HG02973 (cell line): Measurements from ENCODE around the gene E2F2.

Experiments used
- ATAC-seq: cut with Tn5 transposase; IDR thresholded peaks from one replicate; pipeline ENCODE4 v1.9.1; 2021; ENCODE audit warnings: moderate library complexity; ENCODE audit not compliant: unreplicated experiment

E2F2 gene

GRCh38 chr1:23485002-23485332, 46.1 kb downstream of the E2F2 start:
- ATAC-seq, result no peak

- peak; percentile 62 for ATAC-seq
These were observed 46.6 kb downstream of the E2F2 start for GRCh38 chr1:23484253-23485001.

GRCh38 chr1:23483321-23484252, 47.4 kb downstream of the E2F2 start, which contains the start of gene ASAP3:
ASAP3 (minus strand) TSS chr1:23484179; CDS start chr1:23484133, 46 bp downstream.
- no peak for ATAC-seq

GRCh38 chr1:23481904-23482303, 49.1 kb downstream of the E2F2 start:
- no peak for ATAC-seq

GRCh38 chr1:23481026-23481597, 49.9 kb downstream of the E2F2 start:
- no peak for ATAC-seq

- no peak for ATAC-seq
These were observed 50.6 kb downstream of the E2F2 start for GRCh38 chr1:23480187-23481025.

GRCh38 chr1:23479666-23479941, 51.4 kb downstream of the E2F2 start:
- ATAC-seq, result no peak

GRCh38 chr1:23478896-23479665, 52.0 kb downstream of the E2F2 start:
- ATAC-seq, result no peak

- ATAC-seq, result no peak
These were observed 53.5 kb downstream of the E2F2 start for GRCh38 chr1:23477359-23478144.

GRCh38 chr1:23475641-23476040, 55.4 kb downstream of the E2F2 start:
- ATAC-seq, result no peak

- ATAC-seq, result no peak
These were observed 55.9 kb downstream of the E2F2 start for GRCh38 chr1:23475134-23475628.

GRCh38 chr1:23473037-23473800, 57.8 kb downstream of the E2F2 start:
- no peak for ATAC-seq

- no peak for ATAC-seq
These were observed 58.5 kb downstream of the E2F2 start for GRCh38 chr1:23472351-23473036.

- ATAC-seq, result no peak
These were observed 59.5 kb downstream of the E2F2 start for GRCh38 chr1:23471473-23472075.

- ATAC-seq, result no peak
These were observed 60.6 kb downstream of the E2F2 start for GRCh38 chr1:23470282-23471070.

- ATAC-seq, result no peak
These were observed 61.6 kb downstream of the E2F2 start for GRCh38 chr1:23469372-23469982.
